Glomerular visceral epithelial cell (primary cell): ENCODE results near the gene PRICKLE2.

Experiments
- DNase-seq: peaks from one replicate; pipeline ENCODE4 v3.0.0-alpha.2; 2016; ENCODE audit errors: extremely low spot score

The PRICKLE2 gene

DNA sequence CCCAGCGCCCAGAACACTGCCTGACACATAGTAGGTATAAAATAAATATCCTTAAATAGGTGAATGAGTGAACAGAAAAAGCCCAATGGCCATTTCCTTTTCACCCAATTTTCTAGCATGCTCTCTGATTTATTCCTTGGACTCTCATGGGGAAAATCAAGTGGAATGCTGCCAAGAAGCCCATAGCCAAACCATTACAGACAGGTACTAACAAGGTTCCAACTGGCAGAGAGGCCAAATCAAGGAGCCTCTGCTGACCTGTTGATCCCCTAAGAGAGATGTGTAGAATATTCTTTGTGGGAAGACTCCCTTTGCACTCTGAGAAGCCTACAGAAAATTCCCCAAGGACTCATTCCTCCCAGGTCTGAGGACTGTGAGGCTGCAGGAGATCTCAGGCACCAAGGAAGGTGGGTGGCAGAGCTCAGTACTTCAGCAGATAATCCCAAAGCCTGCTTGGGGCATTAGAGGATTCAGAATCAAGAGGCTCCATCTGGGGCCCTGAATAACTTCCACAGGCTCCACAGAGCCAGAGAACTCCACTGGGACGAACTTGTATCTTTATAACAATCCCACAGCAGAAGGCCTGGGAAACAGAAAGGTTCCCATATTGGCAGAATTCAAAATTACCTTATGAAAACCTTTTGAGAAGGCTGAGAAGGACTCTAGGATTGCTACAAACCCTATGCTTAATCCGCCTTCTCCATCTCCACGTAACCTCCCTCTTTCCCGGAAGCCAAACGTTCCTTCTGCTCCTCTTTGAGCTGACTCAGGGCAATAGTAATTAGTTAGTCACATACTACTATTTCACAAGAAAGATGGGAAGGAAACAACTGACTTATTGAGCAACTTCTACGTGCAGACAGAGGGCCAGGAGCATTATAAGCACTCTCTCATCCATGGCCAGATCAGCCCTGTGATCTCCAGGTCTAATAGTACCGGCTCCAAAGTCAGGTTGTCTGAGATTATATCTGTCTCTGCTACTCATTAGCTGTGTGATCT, 34.5 kb downstream of the PRICKLE2 start:
- peak; percentile 48 for DNase-seq

- DNase-seq, result peak; percentile 88
Measured at GRCh38 chr3:64188810-64189560, 36.3 kb downstream of the PRICKLE2 start.

DNA sequence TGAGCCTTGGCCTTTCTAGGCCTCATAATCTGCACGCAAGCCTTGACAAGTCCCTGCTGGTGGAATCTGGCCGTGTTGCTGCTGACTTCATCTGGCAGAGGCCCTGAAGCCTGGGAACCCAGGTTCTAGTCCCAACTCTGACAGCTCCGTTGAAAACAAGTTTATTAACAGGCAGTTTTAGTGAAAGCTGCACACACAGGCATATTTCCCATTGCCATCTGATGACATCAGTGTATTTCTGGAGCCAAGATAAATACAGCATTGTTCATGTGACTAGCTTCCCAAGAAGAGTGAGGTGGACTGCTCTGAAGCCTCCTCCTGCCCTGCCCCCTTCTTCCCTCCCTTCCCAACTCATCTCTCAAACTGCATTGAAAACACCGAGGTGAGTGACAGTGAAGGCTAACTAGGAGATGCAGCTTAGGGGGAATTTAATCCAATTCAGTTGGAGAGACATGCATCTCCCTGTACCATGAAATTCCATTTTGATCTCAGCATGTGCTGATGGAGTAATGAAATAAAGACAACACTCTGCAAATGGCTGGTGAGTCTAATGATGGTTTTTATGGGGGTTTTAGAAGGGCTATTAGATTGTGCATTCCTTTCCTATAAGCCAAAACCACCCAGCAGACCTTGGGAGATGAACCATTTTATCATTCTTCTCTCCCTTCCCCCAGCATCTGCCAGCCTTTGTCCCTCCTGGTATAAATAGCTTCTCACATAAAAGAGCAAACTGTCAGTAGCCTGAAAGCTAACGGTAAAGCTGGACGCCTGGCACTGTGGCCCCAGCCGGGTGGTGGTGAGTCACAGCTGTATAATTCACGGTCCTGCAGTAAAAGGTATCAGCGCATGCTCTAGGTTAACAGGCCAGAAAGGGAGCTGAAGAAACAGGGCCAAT, 38.0 kb downstream of the PRICKLE2 start:
- peak; percentile 97 for DNase-seq

GRCh38 chr3:64186667-64187064, 38.6 kb downstream of the PRICKLE2 start:
- DNase-seq, result no peak

DNA sequence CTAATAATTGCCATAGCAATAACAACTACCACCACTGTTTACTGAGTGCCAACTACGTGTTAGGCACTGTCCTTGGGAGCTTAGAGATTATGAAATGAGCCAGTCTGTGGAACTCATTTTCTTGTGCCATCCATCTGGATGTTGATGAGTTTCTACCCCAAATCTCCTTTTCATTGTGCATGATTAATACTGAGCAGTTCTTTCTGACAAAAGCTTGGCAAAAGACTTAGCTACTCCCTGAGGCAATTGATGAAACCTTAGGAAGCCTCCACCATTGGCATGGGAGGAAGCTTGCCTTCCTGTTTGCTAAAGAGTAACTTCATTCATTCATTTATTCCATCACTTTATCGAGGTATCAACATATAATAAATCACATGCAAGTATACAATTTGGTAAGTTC, 39.8 kb downstream of the PRICKLE2 start:
- DNase-seq, result no peak

DNA sequence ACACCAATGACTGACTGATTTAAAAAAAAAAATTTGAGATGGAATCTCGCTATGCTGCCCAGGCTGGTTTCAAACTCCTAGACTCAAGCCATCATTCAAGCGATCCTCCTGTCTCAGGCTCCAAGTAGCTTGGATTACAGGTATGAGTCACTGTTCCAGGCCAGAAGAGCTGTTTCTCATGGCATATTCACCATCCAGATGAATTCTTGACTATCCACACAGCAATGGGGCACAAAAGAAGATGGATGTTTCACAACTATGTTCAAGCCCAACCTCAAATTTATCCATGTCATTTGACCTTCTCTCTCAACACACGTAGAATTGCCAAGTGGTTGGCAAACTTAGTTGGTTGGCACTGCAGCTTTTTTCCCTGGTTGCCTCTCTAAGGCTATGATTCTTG, 40.6 kb downstream of the PRICKLE2 start:
- peak; percentile 51 for DNase-seq

- DNase-seq, result no peak
Measured at GRCh38 chr3:64179860-64180259, 45.4 kb downstream of the PRICKLE2 start.

DNA sequence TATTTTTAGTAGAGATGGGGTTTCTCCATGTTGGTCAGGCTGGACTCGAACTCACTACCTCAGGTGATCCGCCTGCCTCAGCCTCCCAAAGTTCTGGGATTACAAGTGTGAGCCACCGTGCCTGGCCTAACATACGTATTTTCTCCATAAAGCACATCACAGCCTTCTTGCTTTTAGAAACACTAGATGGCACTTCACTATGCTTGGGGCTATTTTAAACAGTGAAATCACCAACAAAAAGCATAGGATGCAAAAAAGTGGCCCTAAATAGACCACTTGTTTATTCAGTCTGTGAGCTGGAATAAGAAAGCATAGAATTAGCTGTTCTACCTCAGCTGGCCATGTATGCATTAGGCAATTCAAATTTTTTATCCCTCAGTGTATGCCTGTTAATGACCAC, 46.0 kb downstream of the PRICKLE2 start:
- no peak for DNase-seq

DNA sequence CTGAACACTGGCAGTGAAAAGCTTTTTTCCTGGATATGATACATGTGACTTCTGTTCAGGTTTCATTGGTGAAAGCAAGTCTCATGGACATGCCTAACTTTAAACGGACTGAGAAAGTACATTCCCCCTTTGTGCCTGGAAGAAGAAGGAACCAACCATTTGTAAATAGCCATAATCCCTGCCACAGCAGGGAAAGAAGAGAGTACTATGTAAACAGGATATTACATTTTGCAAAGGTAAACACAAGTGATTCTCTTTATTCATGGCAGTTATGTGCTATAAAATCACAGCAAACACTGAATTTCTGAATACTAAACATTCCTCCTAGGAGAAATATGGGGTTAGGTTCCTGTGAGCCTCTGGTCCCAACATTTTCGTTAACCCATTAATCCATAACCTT, 46.8 kb downstream of the PRICKLE2 start:
- no peak for DNase-seq

DNA sequence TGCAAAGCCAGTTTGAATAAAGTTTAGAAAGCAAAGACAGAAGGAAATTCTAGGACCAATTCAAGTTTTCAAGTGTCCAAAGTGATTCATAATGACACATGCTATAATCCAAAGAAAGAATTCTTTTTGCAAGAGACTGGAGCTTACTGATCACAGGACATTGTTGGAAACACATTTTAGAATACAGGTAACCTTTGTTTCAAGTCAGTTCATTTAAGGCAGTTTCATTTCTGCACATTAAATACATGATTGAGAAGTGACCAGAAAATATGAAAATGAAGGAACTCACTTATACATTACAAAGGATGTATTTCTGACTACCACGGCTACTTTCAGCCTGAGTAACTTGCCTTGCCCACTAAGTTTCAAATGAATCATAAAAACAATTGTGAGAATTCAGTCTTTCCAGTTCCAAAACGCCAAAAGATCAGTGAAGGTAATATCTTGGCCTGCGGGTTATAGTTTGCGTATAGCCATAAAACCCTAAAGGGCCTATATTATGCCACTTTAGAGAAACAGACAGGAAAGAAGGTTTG, 48.7 kb downstream of the PRICKLE2 start:
- DNase-seq, result peak; percentile 45

- DNase-seq, result peak; percentile 76
Measured at GRCh38 chr3:64174328-64174727, 50.9 kb downstream of the PRICKLE2 start.

- no peak for DNase-seq
Measured at GRCh38 chr3:64173563-64173962, 51.7 kb downstream of the PRICKLE2 start.

GRCh38 chr3:64170270-64170669, 55.0 kb downstream of the PRICKLE2 start:
- no peak for DNase-seq

DNA sequence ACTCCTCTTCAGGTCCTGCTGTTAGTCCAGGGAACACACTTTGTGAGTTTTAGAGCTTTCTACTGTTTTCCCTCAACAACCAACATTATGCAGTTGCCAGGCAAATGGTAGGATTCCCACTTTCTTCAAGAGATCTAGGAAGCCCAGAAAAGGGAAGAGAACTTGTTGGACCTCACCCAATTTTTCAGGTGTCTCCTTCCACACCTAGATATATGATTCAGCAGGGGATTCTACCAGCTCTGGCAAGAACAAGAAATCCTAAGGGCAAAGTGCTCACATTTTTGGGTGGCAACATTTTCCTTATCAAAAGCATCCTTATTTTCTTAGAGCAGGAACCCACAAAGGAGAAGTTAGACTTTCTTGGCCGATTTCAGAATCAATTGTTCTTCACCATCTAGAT, 57.4 kb downstream of the PRICKLE2 start:
- DNase-seq, result no peak

DNA sequence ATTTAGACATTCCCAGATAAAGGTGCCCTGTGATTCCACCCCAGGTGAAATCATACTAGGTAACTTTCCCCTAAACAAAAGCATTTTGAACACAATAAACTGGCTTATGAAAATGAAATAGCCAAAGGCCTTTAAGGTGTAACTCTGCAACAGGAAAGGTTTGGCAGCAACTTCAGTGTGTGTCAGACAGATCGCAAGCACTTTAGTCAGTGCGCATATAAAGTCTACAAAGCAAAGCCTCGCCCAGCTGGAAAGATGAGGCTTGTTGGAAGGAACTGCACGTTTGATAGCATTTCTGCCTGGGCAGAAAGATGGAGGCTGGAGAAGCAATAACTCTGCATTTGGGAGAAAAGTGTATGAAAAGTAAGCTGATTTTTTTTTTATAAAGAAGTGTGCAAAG, 57.9 kb downstream of the PRICKLE2 start:
- no peak for DNase-seq

DNA sequence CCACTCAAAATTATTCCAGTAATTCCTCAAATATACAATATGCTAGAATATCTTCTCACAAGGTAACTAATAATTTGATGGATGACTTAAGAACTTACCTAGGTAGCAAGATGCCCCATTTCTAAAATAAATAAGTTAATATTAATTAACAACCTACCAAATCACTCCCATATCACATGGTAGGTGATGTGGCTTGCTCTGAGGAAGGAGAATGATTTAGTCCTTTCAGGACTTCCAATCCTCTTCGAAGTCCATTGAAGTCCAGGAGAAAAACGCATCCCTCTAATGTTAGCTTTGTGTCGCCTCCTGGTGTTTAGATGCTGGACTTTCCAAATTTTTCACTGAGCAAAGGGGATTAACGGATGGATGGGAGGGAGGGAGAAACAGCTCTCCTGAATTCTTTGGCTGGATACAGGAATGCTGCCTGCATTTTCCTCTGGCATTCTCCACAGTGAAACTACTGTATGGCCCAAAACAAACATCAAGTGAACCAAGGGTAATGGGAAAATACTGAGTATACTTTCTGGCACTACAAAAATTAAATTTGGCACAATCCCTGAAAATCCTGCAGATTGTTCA, 58.6 kb downstream of the PRICKLE2 start:
- no peak for DNase-seq

DNA sequence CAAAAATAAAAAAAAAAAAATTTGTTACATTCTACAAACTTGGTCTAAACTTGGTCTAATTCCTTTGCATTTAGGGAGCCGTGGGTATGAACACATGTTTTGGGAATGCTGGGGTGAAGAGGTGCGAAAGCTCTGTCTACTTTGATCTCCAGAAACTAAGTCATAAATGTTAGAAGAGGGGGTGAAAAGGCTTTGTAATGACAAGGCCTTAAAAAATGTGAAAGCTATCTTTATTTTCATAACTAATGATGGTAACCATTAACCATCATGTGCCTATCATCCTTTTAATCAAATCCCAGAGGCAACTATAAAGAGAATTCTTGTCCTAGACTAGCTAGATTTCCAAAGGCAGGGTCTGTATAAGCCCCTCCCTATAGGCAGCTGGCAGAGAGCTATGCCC, 60.9 kb downstream of the PRICKLE2 start:
- peak; percentile 55 for DNase-seq

- DNase-seq, result peak; percentile 93
Measured at GRCh38 chr3:64163755-64164148, 61.5 kb downstream of the PRICKLE2 start.

GRCh38 chr3:64163019-64163754, 62.1 kb downstream of the PRICKLE2 start:
- DNase-seq, result no peak

GRCh38 chr3:64161481-64161952, 63.7 kb downstream of the PRICKLE2 start:
- no peak for DNase-seq
